Right lobe of liver (tissue), 4 donors: ENCODE measurements around the gene SLC39A13.

Experiments used
- CTCF ChIP-seq, 4 donors: fragments of 200-600 bp in 3 of 4; fragments of 450-650 bp in 1 of 4; IDR thresholded peaks; one replicate each; pipeline versions ENCODE4 v1.5.1 to v1.8.0; 2016 to 2022; ENCODE audit warnings: antibody characterized with exemption in 4 of 4, mild to moderate bottlenecking in 2 of 4
- POLR2A ChIP-seq: fragments of 450-650 bp; IDR thresholded peaks from one replicate; pipeline ENCODE4 v1.6.1; 2017; ENCODE audit warnings: antibody characterized with exemption, mild to moderate bottlenecking
- donor health status: DM: no; HTN: no; CAD: no.
- donor health status: DM: no; HTN: no; CAD: no.
- donor health status: DM: no; HTN: yes; CAD: no.

DNA sequence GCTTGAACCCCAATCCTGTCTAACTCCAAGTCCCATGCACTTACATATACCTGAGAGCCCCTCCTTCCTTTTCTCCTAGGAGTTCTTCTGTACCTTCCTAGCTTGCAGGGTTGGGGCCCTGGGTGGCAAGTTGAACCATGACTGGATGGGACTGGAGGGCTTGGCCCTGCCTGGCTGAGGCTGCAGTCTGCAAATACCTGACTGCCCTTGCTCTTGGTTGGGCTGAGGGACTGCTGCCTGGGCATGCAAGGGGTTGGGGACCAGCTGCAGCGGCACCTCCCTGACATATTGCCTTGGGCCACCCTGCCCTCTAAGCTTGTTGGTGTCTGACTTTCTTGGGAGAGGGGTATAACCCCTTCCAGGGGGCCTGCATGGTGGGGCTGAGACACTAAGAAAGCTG is 9.8 kb upstream of the SLC39A13 start:
- TF ChIP-seq CTCF (IDR thresholded peaks at IDR 0.05) (no peak), POLR2A (no peak)
